Measurements from ENCODE around the gene NDUFAF8. TPM values are rescaled to one million over a fixed set of nuclear protein-coding genes. Genes with fewer than 3 reads are reported as not detected.

NDUFAF8 gene
- total RNA-seq, 1 experiment from 2014 or later = 54.1 TPM

DNA sequence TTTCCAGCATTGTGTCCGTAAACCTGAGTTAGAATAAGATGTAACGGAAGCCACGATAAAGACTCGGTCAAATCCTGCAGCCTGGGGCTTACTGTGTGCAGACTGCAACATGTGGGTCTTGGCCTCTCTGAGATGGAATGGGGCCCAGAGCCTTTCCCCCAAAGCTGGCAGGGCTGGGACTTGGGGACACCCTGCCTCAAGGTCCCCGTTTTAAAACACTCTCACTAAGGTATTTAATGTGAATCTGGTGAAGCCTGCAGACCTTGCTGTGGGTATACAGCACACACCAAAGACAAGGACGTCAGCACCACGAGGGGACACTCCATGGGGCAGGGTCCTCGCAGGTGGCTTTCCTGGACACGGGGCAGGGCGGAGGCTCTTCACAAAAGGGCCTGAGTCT, 2.1 kb downstream of the NDUFAF8 start:
- H3K27ac Mint-ChIP-seq (ENCODE audit: unreplicated experiment) = no peak overlapping the region
- H3K9me3 Mint-ChIP-seq (ENCODE audit: low read depth, unreplicated experiment) = no peaks in the 10 kb centered on the region
- no peak for DNase-seq
- H3K36me3 Mint-ChIP-seq (ENCODE audit: insufficient read depth, unreplicated experiment) = peaks cover 79% of the 10 kb centered on the region
- peak overlapping the region; percentile 79 for H3K4me3 Mint-ChIP-seq (ENCODE audit: low read depth, unreplicated experiment)
- H3K27me3 Mint-ChIP-seq (ENCODE audit: unreplicated experiment) = no peaks in the 10 kb centered on the region
- H3K4me1 Mint-ChIP-seq (ENCODE audit: low read depth, unreplicated experiment) = peaks cover 14% of the 10 kb centered on the region
- CTCF ChIA-PET = interaction anchor here (0.7 kb wide), 1 partner anchor 296 kb away, joined by 4 read pairs; no protein-coding TSS in a partner anchor
- intact Hi-C loops (cut with micrococcal nuclease; ENCODE audit: unreplicated experiment) = no loop called here
- TF ChIP-seq, protein P1, sequence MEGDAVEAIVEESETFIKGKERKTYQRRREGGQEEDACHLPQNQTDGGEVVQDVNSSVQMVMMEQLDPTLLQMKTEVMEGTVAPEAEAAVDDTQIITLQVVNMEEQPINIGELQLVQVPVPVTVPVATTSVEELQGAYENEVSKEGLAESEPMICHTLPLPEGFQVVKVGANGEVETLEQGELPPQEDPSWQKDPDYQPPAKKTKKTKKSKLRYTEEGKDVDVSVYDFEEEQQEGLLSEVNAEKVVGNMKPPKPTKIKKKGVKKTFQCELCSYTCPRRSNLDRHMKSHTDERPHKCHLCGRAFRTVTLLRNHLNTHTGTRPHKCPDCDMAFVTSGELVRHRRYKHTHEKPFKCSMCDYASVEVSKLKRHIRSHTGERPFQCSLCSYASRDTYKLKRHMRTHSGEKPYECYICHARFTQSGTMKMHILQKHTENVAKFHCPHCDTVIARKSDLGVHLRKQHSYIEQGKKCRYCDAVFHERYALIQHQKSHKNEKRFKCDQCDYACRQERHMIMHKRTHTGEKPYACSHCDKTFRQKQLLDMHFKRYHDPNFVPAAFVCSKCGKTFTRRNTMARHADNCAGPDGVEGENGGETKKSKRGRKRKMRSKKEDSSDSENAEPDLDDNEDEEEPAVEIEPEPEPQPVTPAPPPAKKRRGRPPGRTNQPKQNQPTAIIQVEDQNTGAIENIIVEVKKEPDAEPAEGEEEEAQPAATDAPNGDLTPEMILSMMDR (IDR thresholded peaks at IDR 0.05; ENCODE audit: unreplicated experiment) = no peak
- BruUV-seq (replicated peaks) = no TSS peak

- CTCF ChIA-PET = interaction anchor here (0.6 kb wide), 1 partner anchor 570 kb away, joined by 5 read pairs; no protein-coding TSS in a partner anchor
- TF ChIP-seq, protein P1 (IDR thresholded peaks at IDR 0.05; ENCODE audit: unreplicated experiment) = peak; percentile 71
- Mint-ChIP-seq H3K4me3 (ENCODE audit: low read depth, unreplicated experiment) (no peak overlapping the region), H3K27ac (ENCODE audit: unreplicated experiment) (peak overlapping the region; percentile 58), H3K4me1 (ENCODE audit: low read depth, unreplicated experiment) (peaks cover 14% of the 10 kb centered on the region), H3K36me3 (ENCODE audit: insufficient read depth, unreplicated experiment) (peaks cover 85% of the 10 kb centered on the region), H3K27me3 (ENCODE audit: unreplicated experiment) (no peaks in the 10 kb centered on the region), H3K9me3 (ENCODE audit: low read depth, unreplicated experiment) (no peaks in the 10 kb centered on the region)
- DNase-seq = peak; percentile 72
- intact Hi-C loops (cut with micrococcal nuclease; ENCODE audit: unreplicated experiment) = no loop called here
- BruUV-seq (replicated peaks) = no TSS peak
Observed at GRCh38 chr17:81241648-81242420, 2.7 kb downstream of the NDUFAF8 start.

DNA sequence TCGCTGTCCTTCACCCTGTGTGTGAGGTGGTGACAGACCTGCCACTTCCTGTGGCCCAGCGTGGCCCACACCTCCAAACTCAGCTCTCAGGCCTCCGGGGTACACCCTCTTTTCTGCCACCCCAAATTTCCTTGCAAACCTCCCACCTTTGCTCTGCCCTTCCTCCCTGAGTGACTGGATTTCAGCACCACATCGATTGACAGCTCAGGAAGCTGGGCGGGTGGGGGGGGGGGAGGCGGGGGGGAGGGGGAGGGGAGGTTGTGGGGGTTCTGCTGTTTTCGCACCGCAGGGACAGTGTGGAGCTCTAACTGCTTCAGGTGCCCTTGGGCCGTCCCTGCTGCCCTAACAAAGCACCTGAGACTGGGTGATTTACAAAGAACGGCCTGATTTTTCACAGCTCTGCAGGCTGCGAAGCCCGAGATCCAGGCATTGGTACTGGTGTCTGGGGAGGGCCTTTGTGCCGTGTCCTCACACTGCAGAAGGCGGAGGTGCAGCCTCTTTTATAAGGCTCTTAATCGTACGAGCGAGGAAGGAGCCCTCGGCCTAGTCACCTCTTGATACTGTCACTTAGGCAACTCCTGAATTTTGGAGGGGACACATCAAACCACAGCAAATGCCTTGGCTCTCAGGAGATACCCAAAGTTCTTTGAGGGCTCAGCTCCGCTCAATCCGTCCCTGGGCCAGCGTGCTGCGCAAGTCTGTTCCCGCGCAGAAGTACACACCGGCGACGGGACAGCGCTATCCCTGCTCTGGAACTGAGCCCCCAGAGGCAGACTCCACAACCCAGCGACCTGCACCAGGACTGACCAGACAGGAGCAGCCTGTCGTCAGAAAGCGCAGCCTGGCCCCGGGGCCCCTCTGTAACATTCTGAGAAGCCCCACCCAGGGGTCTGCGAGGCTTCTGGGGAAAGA, 3.6 kb downstream of the NDUFAF8 start:
- Mint-ChIP-seq H3K4me1 (ENCODE audit: low read depth, unreplicated experiment) (peaks cover 14% of the 10 kb centered on the region), H3K4me3 (ENCODE audit: low read depth, unreplicated experiment) (no peak overlapping the region), H3K36me3 (ENCODE audit: insufficient read depth, unreplicated experiment) (peaks cover 92% of the 10 kb centered on the region), H3K27me3 (ENCODE audit: unreplicated experiment) (no peaks in the 10 kb centered on the region), H3K27ac (ENCODE audit: unreplicated experiment) (peak overlapping the region; percentile 58), H3K9me3 (ENCODE audit: low read depth, unreplicated experiment) (no peaks in the 10 kb centered on the region)
- no peak for DNase-seq
- intact Hi-C loops (cut with micrococcal nuclease; ENCODE audit: unreplicated experiment) = no loop called here
- CTCF ChIA-PET = interaction anchor here (0.6 kb wide), 1 partner anchor 569 kb away, joined by 5 read pairs; no protein-coding TSS in a partner anchor
- no TSS peak for BruUV-seq (replicated peaks)
- TF ChIP-seq, protein P1 (IDR thresholded peaks at IDR 0.05; ENCODE audit: unreplicated experiment) = no peak

DNA sequence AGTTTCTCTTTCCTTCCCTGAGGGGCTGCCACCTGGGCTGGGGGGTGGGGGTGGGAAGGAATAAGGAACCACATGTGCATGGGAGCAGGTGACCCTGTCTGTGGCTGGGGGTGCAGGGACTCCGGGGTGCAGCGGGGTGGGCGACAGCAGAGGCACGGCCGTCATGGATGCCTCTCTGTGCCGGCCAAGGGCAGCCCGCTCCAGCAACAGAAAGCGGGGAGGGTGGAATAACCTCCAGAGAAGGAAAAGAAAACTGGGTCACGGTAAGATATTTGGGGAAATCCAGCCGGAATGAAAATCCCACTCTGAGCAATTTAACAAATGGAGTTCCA, 4.2 kb downstream of the NDUFAF8 start:
- Mint-ChIP-seq H3K27ac (ENCODE audit: unreplicated experiment) (no peak overlapping the region), H3K9me3 (ENCODE audit: low read depth, unreplicated experiment) (no peaks in the 10 kb centered on the region), H3K4me1 (ENCODE audit: low read depth, unreplicated experiment) (peaks cover 14% of the 10 kb centered on the region), H3K4me3 (ENCODE audit: low read depth, unreplicated experiment) (no peak overlapping the region), H3K36me3 (ENCODE audit: insufficient read depth, unreplicated experiment) (peaks cover 92% of the 10 kb centered on the region), H3K27me3 (ENCODE audit: unreplicated experiment) (no peaks in the 10 kb centered on the region)
- no TSS peak for BruUV-seq (replicated peaks)
- TF ChIP-seq, protein P1 (IDR thresholded peaks at IDR 0.05; ENCODE audit: unreplicated experiment) = no peak
- CTCF ChIA-PET = no interaction called here
- intact Hi-C loops (cut with micrococcal nuclease; ENCODE audit: unreplicated experiment) = no loop called here
- DNase-seq = no peak

Measured in Calu3 (cell line).